ENCODE results near the gene TTC17. TPM values are rescaled to one million over a fixed set of nuclear protein-coding genes. Genes with fewer than 3 reads are reported as not detected.

The TTC17 gene
- 79.8 TPM for total RNA-seq (ENCODE audit: unreplicated experiment)
- long read RNA-seq, partial matches to known transcripts = 5 of 19 reads
- long read RNA-seq, other reads (novel, unspliced or antisense) = 13 of 19 reads

- Mint-ChIP-seq H3K27me3 (ENCODE audit: unreplicated experiment) (peaks cover 10% of the 10 kb centered on the region), H3K36me3 (ENCODE audit: low read depth, unreplicated experiment) (peaks cover 5% of the 10 kb centered on the region), H3K9me3 (ENCODE audit: unreplicated experiment) (no peaks in the 10 kb centered on the region), H3K4me3 (ENCODE audit: unreplicated experiment) (peak within 1 kb of the TSS; percentile 94), H3K4me1 (ENCODE audit: unreplicated experiment) (peaks cover 18% of the 10 kb centered on the region), H3K27ac (ENCODE audit: unreplicated experiment) (peak within 1 kb of the TSS; percentile 96)
- DNase-seq (ENCODE audit: low spot score) = peak; percentile 95
- TF ChIP-seq, protein P1, sequence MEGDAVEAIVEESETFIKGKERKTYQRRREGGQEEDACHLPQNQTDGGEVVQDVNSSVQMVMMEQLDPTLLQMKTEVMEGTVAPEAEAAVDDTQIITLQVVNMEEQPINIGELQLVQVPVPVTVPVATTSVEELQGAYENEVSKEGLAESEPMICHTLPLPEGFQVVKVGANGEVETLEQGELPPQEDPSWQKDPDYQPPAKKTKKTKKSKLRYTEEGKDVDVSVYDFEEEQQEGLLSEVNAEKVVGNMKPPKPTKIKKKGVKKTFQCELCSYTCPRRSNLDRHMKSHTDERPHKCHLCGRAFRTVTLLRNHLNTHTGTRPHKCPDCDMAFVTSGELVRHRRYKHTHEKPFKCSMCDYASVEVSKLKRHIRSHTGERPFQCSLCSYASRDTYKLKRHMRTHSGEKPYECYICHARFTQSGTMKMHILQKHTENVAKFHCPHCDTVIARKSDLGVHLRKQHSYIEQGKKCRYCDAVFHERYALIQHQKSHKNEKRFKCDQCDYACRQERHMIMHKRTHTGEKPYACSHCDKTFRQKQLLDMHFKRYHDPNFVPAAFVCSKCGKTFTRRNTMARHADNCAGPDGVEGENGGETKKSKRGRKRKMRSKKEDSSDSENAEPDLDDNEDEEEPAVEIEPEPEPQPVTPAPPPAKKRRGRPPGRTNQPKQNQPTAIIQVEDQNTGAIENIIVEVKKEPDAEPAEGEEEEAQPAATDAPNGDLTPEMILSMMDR (IDR thresholded peaks at IDR 0.05; ENCODE audit: unreplicated experiment) = no peak
Observed at GRCh38 chr11:43358801-43359421, at the start of gene TTC17. Gene TTC17, plus strand, starts transcription at chr11:43358920. Its CDS starts 35 bp downstream, at chr11:43358955.

DNA sequence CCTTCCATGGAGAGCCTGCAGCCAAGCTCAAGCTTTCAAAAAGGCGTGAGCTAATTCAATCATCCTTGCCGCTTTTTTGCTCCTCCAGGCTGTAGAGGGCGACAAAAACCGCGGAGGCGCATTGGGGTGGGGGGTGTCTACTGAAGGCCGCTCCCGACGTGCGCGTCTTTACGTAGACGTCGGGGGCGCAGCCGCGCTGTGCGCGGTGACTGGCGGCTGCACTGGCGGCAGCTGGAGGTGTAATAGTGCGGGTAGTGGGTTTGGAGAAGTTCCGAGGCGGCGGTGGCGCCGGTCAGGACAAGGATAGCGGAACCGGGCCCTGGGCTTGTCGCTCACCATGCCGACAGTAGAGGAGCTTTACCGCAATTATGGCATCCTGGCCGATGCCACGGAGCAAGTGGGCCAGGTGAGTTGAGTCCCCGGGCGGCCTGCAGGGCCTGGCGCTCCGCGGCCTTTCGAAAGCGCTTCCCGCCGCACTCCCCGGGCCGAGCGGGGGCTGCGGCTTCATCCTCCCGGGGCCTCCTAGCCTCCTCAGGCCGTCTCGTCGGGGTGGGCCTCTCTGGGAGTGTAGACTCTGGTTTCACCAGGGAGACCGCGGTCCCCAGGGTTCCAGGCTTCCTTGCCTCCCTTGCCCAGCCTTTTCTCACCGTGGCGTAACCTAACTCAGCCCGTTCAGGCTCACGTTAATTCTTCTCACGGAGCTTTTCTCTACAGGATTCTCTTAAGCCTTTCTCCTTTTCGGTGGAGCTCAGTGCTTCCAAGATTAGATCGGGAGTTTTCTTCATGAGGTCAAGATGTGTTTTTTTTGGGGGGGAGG lies 46.7 kb upstream of the TTC17 start, which contains the start of gene API5:
Gene API5, plus strand, starts transcription at position 206 of the 817 bp plus-strand sequence. Its CDS starts 132 bp downstream, at position 338.
- no peaks in the 10 kb centered on the region for H3K9me3 Mint-ChIP-seq (ENCODE audit: unreplicated experiment)
- H3K4me3 Mint-ChIP-seq (ENCODE audit: unreplicated experiment) = peak within 1 kb of the TSS; percentile 98
- TF ChIP-seq, protein P1 (IDR thresholded peaks at IDR 0.05; ENCODE audit: unreplicated experiment) = peak; percentile 29
- H3K36me3 Mint-ChIP-seq (ENCODE audit: low read depth, unreplicated experiment) = no peaks in the 10 kb centered on the region
- H3K4me1 Mint-ChIP-seq (ENCODE audit: unreplicated experiment) = peaks cover 11% of the 10 kb centered on the region
- H3K27me3 Mint-ChIP-seq (ENCODE audit: unreplicated experiment) = peaks cover 2% of the 10 kb centered on the region
- peak; percentile 94 for DNase-seq (ENCODE audit: low spot score)
- H3K27ac Mint-ChIP-seq (ENCODE audit: unreplicated experiment) = peak within 1 kb of the TSS; percentile 80

GRCh38 chr11:43315966-43316365 lies 42.8 kb upstream of the TTC17 start:
- Mint-ChIP-seq H3K27ac (ENCODE audit: unreplicated experiment) (no peak overlapping the region), H3K36me3 (ENCODE audit: low read depth, unreplicated experiment) (no peaks in the 10 kb centered on the region), H3K9me3 (ENCODE audit: unreplicated experiment) (no peaks in the 10 kb centered on the region), H3K27me3 (ENCODE audit: unreplicated experiment) (peaks cover 3% of the 10 kb centered on the region), H3K4me3 (ENCODE audit: unreplicated experiment) (no peak overlapping the region), H3K4me1 (ENCODE audit: unreplicated experiment) (peaks cover 11% of the 10 kb centered on the region)
- TF ChIP-seq, protein P1 (IDR thresholded peaks at IDR 0.05; ENCODE audit: unreplicated experiment) = no peak
- DNase-seq (ENCODE audit: low spot score) = no peak

DNA sequence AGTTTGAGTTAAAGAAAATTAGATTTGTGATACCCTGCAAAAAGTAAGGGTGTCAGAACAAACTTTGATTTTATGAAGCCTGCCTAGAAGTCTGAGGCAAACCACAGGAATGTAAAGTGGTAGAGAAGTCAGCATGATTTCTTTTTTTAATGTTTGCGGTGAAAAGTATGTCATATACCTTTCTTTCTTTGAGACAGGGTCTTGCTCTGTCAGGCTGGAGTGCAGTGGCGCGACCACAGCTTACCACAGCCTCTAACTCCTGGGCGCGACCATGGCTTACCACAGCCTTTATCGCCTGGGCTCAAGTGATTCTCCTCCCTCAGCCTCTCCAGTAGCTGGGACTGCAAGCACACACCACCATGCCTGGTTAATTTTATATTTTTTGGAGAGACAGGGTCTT lies 42.3 kb upstream of the TTC17 start:
- Mint-ChIP-seq H3K36me3 (ENCODE audit: low read depth, unreplicated experiment) (no peaks in the 10 kb centered on the region), H3K4me3 (ENCODE audit: unreplicated experiment) (no peak overlapping the region), H3K27ac (ENCODE audit: unreplicated experiment) (peak overlapping the region; percentile 9), H3K27me3 (ENCODE audit: unreplicated experiment) (peaks cover 3% of the 10 kb centered on the region), H3K4me1 (ENCODE audit: unreplicated experiment) (peaks cover 11% of the 10 kb centered on the region), H3K9me3 (ENCODE audit: unreplicated experiment) (no peaks in the 10 kb centered on the region)
- TF ChIP-seq, protein P1 (IDR thresholded peaks at IDR 0.05; ENCODE audit: unreplicated experiment) = no peak
- no peak for DNase-seq (ENCODE audit: low spot score)

Measured in endothelial cell (in vitro differentiated cells).